ENCODE measurements around the gene SLC25A45. TPM values are rescaled to one million over a fixed set of nuclear protein-coding genes. Genes with fewer than 3 reads are reported as not detected.
"Not testable (repeated sequence)": the region's sequence is repeated elsewhere in the genome, so short reads cannot be mapped to it uniquely, and the experiment has no call there.

SLC25A45 gene
- total and polyA plus RNA-seq, 11 donors, result 3.8 to 11.6 (median 6.6) TPM

- ATAC-seq (no peak), DNase-seq (peak in 4 of 5 donors; percentile 13 to 44 (median 22))
- Histone ChIP-seq H3K27me3 (no peaks in the 10 kb centered on the region), H3K36me3 (peaks cover 0 to 37% (median 17%) of the 10 kb centered on the region in 9 donors), H3K4me1 (peaks cover 5 to 65% (median 51%) of the 10 kb centered on the region in 12 donors), H3K9me3 (no peaks in the 10 kb centered on the region), H3K4me3 (no peak overlapping the region), H3K27ac (peak overlapping the region in 2 of 12 donors; percentile 22 to 100)
- WGBS, 4 donors, result 80 to 87% (median 87%) methylated on average over 10 to 11 of the region's 11 CpGs
- intact Hi-C loops (cut with DNase I), result loop anchor here in 8 of 10 donors (5.0 to 10.0 kb wide), 5 partner anchors 33 to 92 kb away; partner anchors contain the start of gene SLC25A45 (in 2 of the 8)
- TF ChIP-seq POLR2A (IDR thresholded peaks at IDR 0.05) (no peak), CTCF (IDR thresholded peaks at IDR 0.05) (no peak)
Observed at GRCh38 chr11:65414776-65415498, 32.5 kb upstream of the SLC25A45 start.

- WGBS, 4 donors, result 86 to 90% (median 89%) methylated on average over 15 of the region's 15 CpGs
- not testable (repeated sequence) for ATAC-seq, H3K9me3 ChIP-seq, H3K27me3 ChIP-seq, H3K4me3 ChIP-seq
- Histone ChIP-seq H3K27ac (peak overlapping the region in 9 of 12 donors; percentile 38 to 78 (median 68)), H3K36me3 (peaks cover 0 to 55% (median 32%) of the 10 kb centered on the region in 9 donors), H3K4me1 (peaks cover 5 to 48% (median 38%) of the 10 kb centered on the region in 12 donors)
- intact Hi-C loops (cut with DNase I), result loop anchor here in 2 of 10 donors (10.0 kb wide), 1 partner anchor 48 kb away; no protein-coding TSS in a partner anchor
- DNase-seq, result peak in 1 of 5 donors; percentile 36
Observed at GRCh38 chr11:65413077-65413664, 30.7 kb upstream of the SLC25A45 start.

- Histone ChIP-seq H3K27ac (peak overlapping the region in 11 of 12 donors; percentile 37 to 78 (median 67)), H3K9me3 (no peaks in the 10 kb centered on the region), H3K4me3 (no peak overlapping the region), H3K4me1 (peaks cover 0 to 43% (median 31%) of the 10 kb centered on the region in 12 donors), H3K27me3 (no peaks in the 10 kb centered on the region), H3K36me3 (peaks cover 0 to 62% (median 39%) of the 10 kb centered on the region in 9 donors)
- DNase-seq (peak in 3 of 5 donors; percentile 35 to 58 (median 36)), ATAC-seq (no peak)
- intact Hi-C loops (cut with DNase I), result loop anchor here in 2 of 10 donors (10.0 kb wide), 1 partner anchor 48 kb away; no protein-coding TSS in a partner anchor
- 46 to 64% (median 55%) methylated on average over 20 to 24 of the region's 24 CpGs for WGBS, 4 donors
- TF ChIP-seq POLR2A (IDR thresholded peaks at IDR 0.05), result no peak
- TF ChIP-seq CTCF (IDR thresholded peaks at IDR 0.05), result no peak
Observed at GRCh38 chr11:65412271-65413076, 30.0 kb upstream of the SLC25A45 start.

GRCh38 chr11:65411681-65412070 is 29.2 kb upstream of the SLC25A45 start:
- peak overlapping the region in 6 of 12 donors; percentile 52 to 76 (median 68) for H3K27ac ChIP-seq
- peaks cover 0 to 70% (median 45%) of the 10 kb centered on the region in 9 donors for H3K36me3 ChIP-seq
- TF ChIP-seq CTCF (IDR thresholded peaks at IDR 0.05), result no peak
- TF ChIP-seq POLR2A (IDR thresholded peaks at IDR 0.05), result no peak
- peak in 2 of 5 donors; percentile 7 to 33 for DNase-seq
- 65 to 73% (median 66%) methylated on average over 1 to 5 of the region's 5 CpGs for WGBS, 4 donors
- ATAC-seq, result no peak
- H3K4me3 ChIP-seq, result no peak overlapping the region
- H3K9me3 ChIP-seq, result no peaks in the 10 kb centered on the region
- H3K27me3 ChIP-seq, result no peaks in the 10 kb centered on the region
- peaks cover 0 to 35% (median 23%) of the 10 kb centered on the region in 12 donors for H3K4me1 ChIP-seq
- intact Hi-C loops (cut with DNase I), result loop anchor here in 3 of 10 donors (2.0 to 10.0 kb wide), 2 partner anchors 21 to 47 kb away; no protein-coding TSS in a partner anchor

All from heart left ventricle (tissue), 16 donors.